Lower leg skin (tissue), 4 donors: ENCODE measurements around the gene PDRG1. TPM values are rescaled to one million over a fixed set of nuclear protein-coding genes. Genes with fewer than 3 reads are reported as not detected.
"Not testable (repeated sequence)": the region's sequence is repeated elsewhere in the genome, so short reads cannot be mapped to it uniquely, and the experiment has no call there.

Source experiments
- DNase-seq, 2 donors: peaks; one replicate each; pipeline ENCODE4 v3.0.0-alpha.2; 2019; ENCODE audit warnings: low spot score in 2 of 2
- H3K4me3 ChIP-seq: fragments of 200-600 bp; sonication (generic); 2 replicates; pipeline ENCODE4 v1.5.1; 2017; ENCODE audit warnings: mild to moderate bottlenecking, low read depth; ENCODE audit not compliant: poor library complexity, severe bottlenecking
- CTCF ChIP-seq, 3 donors: fragments of 450-650 bp; IDR thresholded peaks; one replicate each; pipeline ENCODE4 v1.5.1; 2016; ENCODE audit warnings: antibody characterized with exemption in 3 of 3, mild to moderate bottlenecking in 3 of 3, moderate library complexity in 2 of 3
- POLR2A ChIP-seq, 2 donors: fragments of 450-650 bp; IDR thresholded peaks; one replicate each; pipeline ENCODE4 v1.6.1; 2016 to 2017; ENCODE audit warnings: antibody characterized with exemption in 2 of 2, mild to moderate bottlenecking in 1 of 2, moderate library complexity in 1 of 2
- WGBS, 2 donors: methylation state at CpG; one replicate each; pipeline ENCODE4 v1.1.5; 2018; 5-methylcytosine and 5-hydroxymethylcytosine counted together
- intact Hi-C: fragments of 100-400 bp; cut with DNase I; formaldehyde crosslinking; loops from one replicate; pipeline ENCODE4 v1.15.0; 2023; ENCODE audit warnings: low total_unique reads
- total RNA-seq, 4 donors: library from RNA; depleted of rRNA; stranded (reverse); fragments of >200 nt; gene quantifications; one replicate each; pipeline ENCODE4 v1.1.0, GENCODE V29; 2016

PDRG1 gene
- total RNA-seq, 4 donors from 2014 or later = 10.9 to 18.0 (median 13.0) TPM

- WGBS, 2 donors = 78 to 81% methylated on average over 11 of the region's 11 CpGs
- H3K4me3 ChIP-seq = no peak overlapping the region
- TF ChIP-seq CTCF (IDR thresholded peaks at IDR 0.05) = no peak
- TF ChIP-seq POLR2A (IDR thresholded peaks at IDR 0.05) = no peak
- intact Hi-C loops = no loop called here
- no peak for DNase-seq
These were observed 31.5 kb downstream of the PDRG1 start for GRCh38 chr20:31920275-31920855.

- TF ChIP-seq POLR2A (IDR thresholded peaks at IDR 0.05) (no peak), CTCF (IDR thresholded peaks at IDR 0.05) (no peak)
- intact Hi-C loops = no loop called here
- no peak for DNase-seq
- 51 to 56% methylated on average over 6 of the region's 6 CpGs for WGBS, 2 donors
- H3K4me3 ChIP-seq = no peak overlapping the region
These were observed 32.3 kb downstream of the PDRG1 start for GRCh38 chr20:31919410-31920155.

- 81 to 85% methylated on average over 7 of the region's 7 CpGs for WGBS, 2 donors
- no peak for TF ChIP-seq POLR2A (IDR thresholded peaks at IDR 0.05)
- TF ChIP-seq CTCF (IDR thresholded peaks at IDR 0.05) = no peak
- DNase-seq = no peak
- intact Hi-C loops = no loop called here
- H3K4me3 ChIP-seq = no peak overlapping the region
These were observed 33.3 kb downstream of the PDRG1 start for GRCh38 chr20:31918466-31919105.

- H3K4me3 ChIP-seq, DNase-seq, intact Hi-C loops: not testable (repeated sequence)
- WGBS, 2 donors = 39 to 40% methylated on average over 7 of the region's 7 CpGs
These were observed 33.9 kb downstream of the PDRG1 start for GRCh38 chr20:31917962-31918412.

GRCh38 chr20:31916708-31917107 is 35.1 kb downstream of the PDRG1 start:
- no peak overlapping the region for H3K4me3 ChIP-seq
- no peak for TF ChIP-seq POLR2A (IDR thresholded peaks at IDR 0.05)
- no peak for TF ChIP-seq CTCF (IDR thresholded peaks at IDR 0.05)
- no peak for DNase-seq
- intact Hi-C loops = no loop called here
- WGBS, 2 donors = 91 to 95% methylated on average over 4 of the region's 4 CpGs
